Hepatocyte (in vitro differentiated cells): Measurements from ENCODE around the gene KCTD13. TPM values are rescaled to one million over a fixed set of nuclear protein-coding genes. Genes with fewer than 3 reads are reported as not detected.
A peak's percentile ranks its signal among the peaks of the same experiment; 100 is the strongest.

Source experiments
- DNase-seq: peaks from one replicate; pipeline ENCODE4 v3.0.0-alpha.2; 2016; ENCODE audit warnings: low spot score
- H2AFZ ChIP-seq: fragments of 200-600 bp; sonication (generic); 2 replicates; pipeline ENCODE4 v1.6.0; 2016; ENCODE audit warnings: antibody characterized with exemption, mild to moderate bottlenecking
- H3K27ac ChIP-seq: fragments of 200-600 bp; sonication (generic); 2 replicates; pipeline ENCODE4 v1.5.1; 2016; ENCODE audit warnings: mild to moderate bottlenecking
- H3K27me3 ChIP-seq: fragments of 200-600 bp; sonication (generic); 2 replicates; pipeline ENCODE4 v1.6.1; 2016
- H3K36me3 ChIP-seq: fragments of 200-600 bp; sonication (generic); replicated peaks from 2 replicates; pipeline ENCODE4 v1.5.1; 2016; ENCODE audit warnings: low read depth; ENCODE audit not compliant: insufficient read depth
- H3K4me1 ChIP-seq: fragments of 200-600 bp; sonication (generic); 2 replicates; pipeline ENCODE4 v1.5.1; 2016; ENCODE audit warnings: mild to moderate bottlenecking, moderate library complexity; ENCODE audit not compliant: insufficient read depth
- H3K4me2 ChIP-seq: fragments of 200-600 bp; sonication (generic); 2 replicates; pipeline ENCODE4 v1.6.0; 2016
- H3K4me3 ChIP-seq: fragments of 200-600 bp; sonication (generic); 2 replicates; pipeline ENCODE4 v1.5.1; 2016; ENCODE audit warnings: mild to moderate bottlenecking
- H3K79me2 ChIP-seq: fragments of 200-600 bp; sonication (generic); 2 replicates; pipeline ENCODE4 v1.6.0; 2017; ENCODE audit warnings: mild to moderate bottlenecking
- H3K9me2 ChIP-seq: fragments of 200-600 bp; sonication (generic); replicated peaks from 2 replicates; pipeline ENCODE4 v1.6.0; 2017; ENCODE audit warnings: mild to moderate bottlenecking; ENCODE audit not compliant: insufficient read depth
- H3K9me3 ChIP-seq: fragments of 200-600 bp; sonication (generic); 2 replicates; pipeline ENCODE4 v1.5.1; 2016; ENCODE audit warnings: low read depth, mild to moderate bottlenecking
- H4K20me1 ChIP-seq: fragments of 200-600 bp; sonication (generic); 2 replicates; pipeline ENCODE4 v1.6.0; 2016; ENCODE audit warnings: mild to moderate bottlenecking; ENCODE audit not compliant: insufficient read depth, poor library complexity, severe bottlenecking
- CTCF ChIP-seq: fragments of 200-600 bp; sonication (generic); IDR thresholded peaks from 2 replicates; pipeline ENCODE4 v1.5.1; 2016; ENCODE audit warnings: antibody characterized with exemption, mild to moderate bottlenecking; ENCODE audit not compliant: poor library complexity
- EZH2 ChIP-seq: fragments of 200-600 bp; sonication (generic); IDR thresholded peaks from 2 replicates; pipeline ENCODE4 v1.6.1; 2016; ENCODE audit warnings: antibody characterized with exemption, mild to moderate bottlenecking, borderline replicate concordance
- EZH2phosphoT487 ChIP-seq: fragments of 200-600 bp; sonication (generic); IDR thresholded peaks from one replicate; pipeline ENCODE4 v1.6.1; 2018; ENCODE audit warnings: antibody characterized with exemption, mild to moderate bottlenecking, low read depth, moderate library complexity; ENCODE audit not compliant: unreplicated experiment, severe bottlenecking
- WGBS: methylation state at CpG from one replicate; pipeline ENCODE4 v1.1.6; 2016; ENCODE audit warnings: low lambda C conversion rate; ENCODE audit errors: missing lambda C conversion rate; 5-methylcytosine and 5-hydroxymethylcytosine counted together
- polyA plus RNA-seq: library from polyadenylated mRNA; unstranded; fragments of >200 nt; fragmentation: Nextera tagmentation; extraction: Ambion mirVana; gene quantifications from 2 replicates; pipeline ENCODE4 v1.2.1, GENCODE V29; 2016
- total RNA-seq: library from RNA; depleted of rRNA; stranded (reverse); fragments of >200 nt; gene quantifications from 2 replicates; pipeline ENCODE4 v1.2.3, GENCODE V29; 2014

Gene KCTD13
- total and polyA plus RNA-seq, 2 experiments from 2014 or later, result 14.3 to 18.8 TPM

- TF ChIP-seq CTCF, result no peak
- no peak for TF ChIP-seq EZH2
- no peak for TF ChIP-seq EZH2phosphoT487
- Histone ChIP-seq H3K4me1 (peaks cover 13% of the 10 kb centered on the region), H3K27me3 (no peaks in the 10 kb centered on the region), H3K9me3 (no peaks in the 10 kb centered on the region), H3K4me2 (peak overlapping the region; percentile 90), H2AFZ (peak overlapping the region; percentile 74), H3K79me2 (peaks cover 36% of the 10 kb centered on the region), H4K20me1 (no peaks in the 10 kb centered on the region), H3K27ac (peak overlapping the region; percentile 83), H3K4me3 (peak overlapping the region; percentile 87), H3K36me3 (no peaks in the 10 kb centered on the region), H3K9me2 (no peaks in the 10 kb centered on the region)
- no peak for DNase-seq
- WGBS, result 71% methylated on average over 12 of the region's 12 CpGs
Observed at GRCh38 chr16:29927070-29927905, 1.3 kb upstream of the KCTD13 start.

GRCh38 chr16:29926711-29927052 is 656 bp upstream of the KCTD13 start:
- Histone ChIP-seq H3K4me3 (peak overlapping the region; percentile 87), H3K79me2 (peaks cover 41% of the 10 kb centered on the region), H3K27me3 (no peaks in the 10 kb centered on the region), H3K4me1 (peaks cover 13% of the 10 kb centered on the region), H3K4me2 (peak overlapping the region; percentile 90), H3K9me2 (no peaks in the 10 kb centered on the region), H4K20me1 (no peaks in the 10 kb centered on the region), H3K36me3 (no peaks in the 10 kb centered on the region), H2AFZ (peak overlapping the region; percentile 74), H3K9me3 (no peaks in the 10 kb centered on the region), H3K27ac (peak overlapping the region; percentile 83)
- DNase-seq, result peak; percentile 44
- TF ChIP-seq EZH2phosphoT487 (no peak), CTCF (no peak), EZH2 (no peak)
- 6% methylated on average over 12 of the region's 12 CpGs for WGBS

GRCh38 chr16:29925105-29925756 is 795 bp downstream of the KCTD13 start:
- peak overlapping the region; percentile 72 for H2AFZ ChIP-seq
- H3K79me2 ChIP-seq, result peaks cover 41% of the 10 kb centered on the region
- no peak for DNase-seq
- 13% methylated on average over 5 of the region's 9 CpGs for WGBS
- no peaks in the 10 kb centered on the region for H3K36me3 ChIP-seq
- peaks cover 13% of the 10 kb centered on the region for H3K4me1 ChIP-seq
- H3K27me3 ChIP-seq, result no peaks in the 10 kb centered on the region
- H3K4me3 ChIP-seq, result peak overlapping the region; percentile 87
- no peaks in the 10 kb centered on the region for H4K20me1 ChIP-seq
- TF ChIP-seq CTCF (no peak), EZH2 (no peak), EZH2phosphoT487 (no peak)
- peak overlapping the region; percentile 74 for H3K27ac ChIP-seq
- no peaks in the 10 kb centered on the region for H3K9me3 ChIP-seq
- H3K9me2 ChIP-seq, result no peaks in the 10 kb centered on the region
- H3K4me2 ChIP-seq, result peak overlapping the region; percentile 90
